OCI-LY3 (cell line): Measurements from ENCODE around the gene ACTMAP.

Source experiments
- CTCF ChIP-seq: fragments of 200-600, 300-600 bp; sonication (generic); IDR thresholded peaks from 2 replicates; pipeline ENCODE4 v1.5.1; 2014; ENCODE audit warnings: antibody characterized with exemption, low read length, low read depth
- EZH2phosphoT487 ChIP-seq: fragments of 200-600 bp; shearing (Covaris generic); IDR thresholded peaks from 2 replicates; pipeline ENCODE4 v1.6.1; 2018; ENCODE audit warnings: antibody characterized with exemption, mixed run types, low read depth

DNA sequence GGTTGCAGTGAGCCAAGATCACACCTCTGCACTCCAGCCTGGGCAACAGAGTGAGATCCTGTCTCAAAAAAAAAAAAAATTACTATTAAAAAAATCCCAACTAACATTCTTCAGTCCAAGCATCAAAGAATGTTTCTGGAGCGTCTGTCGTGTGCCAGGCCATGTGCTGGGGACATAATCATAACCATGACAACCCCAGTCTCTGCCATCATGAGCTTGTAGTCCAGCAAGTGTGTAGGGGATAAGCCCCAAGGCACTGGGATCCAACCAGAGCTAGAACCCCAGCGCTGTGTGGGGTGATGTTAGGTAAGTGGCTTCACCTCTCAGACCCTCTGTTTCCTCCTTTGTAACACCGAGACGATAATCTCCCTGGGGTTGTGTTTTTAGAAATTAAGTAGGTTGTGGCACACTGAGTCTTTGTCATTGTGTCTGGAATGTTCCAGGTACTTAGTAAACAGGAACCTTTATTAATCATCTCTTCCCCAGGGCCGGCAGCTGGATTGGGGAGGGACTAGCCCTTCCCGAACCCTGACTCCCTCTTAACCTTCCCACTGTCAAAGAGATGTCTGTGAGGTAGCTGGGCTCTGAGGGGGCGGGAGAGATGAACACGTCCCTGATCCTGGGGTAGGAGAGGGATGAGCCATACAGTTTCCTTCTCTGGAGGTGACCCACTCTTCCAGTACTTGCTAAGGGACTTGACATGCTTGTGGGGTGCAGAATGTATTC lies 28.2 kb downstream of the ACTMAP start:
- TF ChIP-seq CTCF = no peak
- TF ChIP-seq EZH2phosphoT487 = no peak
